CD4-positive, alpha-beta T cell treated with Interleukin-4 for 4 hours (primary cell): ENCODE data around the gene RNF4.
"Not testable (repeated sequence)": the region's sequence is repeated elsewhere in the genome, so short reads cannot be mapped to it uniquely, and the experiment has no call there.

Experiments
- DNase-seq: peaks from one replicate; pipeline ENCODE4 v3.0.0-alpha.2; 2020

The RNF4 gene

DNA sequence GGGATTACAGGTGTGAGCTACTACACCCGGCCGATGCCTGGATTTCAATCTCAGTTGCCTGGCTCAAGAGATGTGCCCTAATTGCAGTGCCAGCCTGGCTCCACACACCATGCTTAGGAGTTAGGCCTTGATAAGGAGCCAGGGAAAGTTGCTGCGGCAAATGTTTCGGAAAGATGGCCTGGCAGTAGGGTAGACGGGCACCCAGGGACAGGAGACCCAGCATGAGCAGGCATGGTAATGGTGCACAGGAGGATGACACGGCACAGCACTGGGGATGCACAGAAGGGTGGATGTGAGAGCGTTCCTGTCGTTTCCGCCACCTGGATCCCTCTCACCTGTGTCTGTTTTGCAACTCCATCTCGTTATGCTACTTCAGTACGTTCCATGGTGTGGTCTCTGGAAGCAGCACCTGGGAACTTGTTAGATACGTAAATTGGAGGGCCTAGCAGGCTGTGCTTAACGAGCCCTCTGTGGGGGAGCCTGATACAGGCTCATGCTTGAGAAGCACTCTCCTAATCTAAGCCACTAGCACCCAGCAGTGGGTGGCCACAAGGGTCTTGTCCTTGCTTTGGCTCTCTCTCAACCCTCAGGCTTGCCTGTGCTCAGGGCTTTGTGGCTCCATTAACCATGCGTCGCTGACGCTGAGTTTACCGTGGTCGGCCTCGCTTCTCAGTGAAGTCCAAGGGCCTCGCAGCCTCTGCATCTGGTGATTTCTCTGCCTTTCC lies 20.3 kb downstream of the RNF4 start:
- DNase-seq = no peak

DNA sequence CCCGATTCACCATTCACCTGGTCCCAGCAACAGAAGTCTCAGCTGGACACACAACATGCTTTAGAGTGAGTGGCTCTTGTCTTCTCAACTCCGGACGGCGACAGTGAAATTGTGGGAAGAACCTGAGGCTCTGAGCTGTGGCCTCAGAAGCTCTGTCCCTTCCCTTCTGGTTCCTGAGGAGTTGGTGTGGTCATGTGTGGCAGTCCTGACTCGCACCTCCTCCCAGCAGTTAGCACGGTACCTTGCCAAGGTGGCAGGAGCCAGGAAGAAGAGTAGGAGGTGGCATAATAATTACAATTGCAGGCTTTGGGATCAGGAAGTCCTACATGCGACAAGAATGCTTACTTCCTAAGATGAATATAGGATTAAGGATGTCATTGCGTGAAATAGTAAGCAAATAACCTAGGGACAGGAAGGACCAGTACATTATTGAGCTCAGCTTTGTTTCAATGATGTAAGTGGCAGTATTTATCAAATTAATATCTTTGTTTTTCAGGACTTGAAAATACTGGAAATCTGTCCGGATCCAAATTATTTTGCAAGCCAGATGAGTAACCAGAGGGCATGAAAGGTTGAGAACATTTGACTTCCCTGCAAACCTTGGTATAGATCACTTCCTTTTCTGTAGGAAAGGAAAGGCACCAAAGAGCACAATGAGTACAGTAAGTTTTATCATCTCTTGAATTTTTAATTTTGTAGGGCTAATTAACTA lies 21.1 kb downstream of the RNF4 start:
- DNase-seq = no peak

DNA sequence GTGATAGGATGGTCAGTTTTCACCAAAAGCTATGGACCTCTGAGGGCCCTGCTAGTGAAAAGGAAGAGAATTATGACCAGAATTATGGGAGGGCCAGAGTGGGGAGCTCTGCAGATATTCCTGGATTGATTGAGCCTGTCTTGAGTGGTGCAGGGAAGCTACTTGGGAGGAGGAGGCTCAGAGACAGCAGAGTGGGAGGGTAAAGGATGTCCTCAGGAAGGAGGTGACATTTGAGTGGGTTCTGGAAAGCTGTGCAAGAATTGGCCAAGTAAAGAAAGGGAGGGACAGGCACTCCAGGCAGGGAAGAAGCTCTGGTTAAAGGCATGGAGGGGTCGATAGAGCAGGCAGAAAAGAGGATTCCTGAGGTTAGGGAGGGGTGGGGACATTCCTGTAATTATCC lies 24.1 kb downstream of the RNF4 start:
- no peak for DNase-seq

DNA sequence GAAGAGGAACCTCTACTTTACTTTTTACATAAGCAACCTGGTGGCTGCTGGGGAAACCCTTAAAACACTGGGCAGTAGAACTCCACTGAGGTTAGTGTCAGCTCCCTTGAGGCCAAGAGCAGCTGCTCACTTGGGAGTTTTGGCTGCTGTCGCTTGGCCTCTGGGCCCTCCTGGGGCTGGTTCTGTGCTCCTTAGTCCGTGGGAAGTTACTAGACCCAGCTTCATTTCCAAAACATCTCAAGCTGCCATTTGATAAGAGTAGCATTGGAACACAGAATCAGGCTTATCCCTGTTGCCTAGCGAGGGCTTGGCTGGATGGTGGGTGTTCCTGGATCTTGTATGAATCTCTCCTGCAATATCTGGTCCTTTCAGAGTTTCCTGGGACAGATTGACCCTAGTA lies 26.1 kb downstream of the RNF4 start:
- no peak for DNase-seq

DNA sequence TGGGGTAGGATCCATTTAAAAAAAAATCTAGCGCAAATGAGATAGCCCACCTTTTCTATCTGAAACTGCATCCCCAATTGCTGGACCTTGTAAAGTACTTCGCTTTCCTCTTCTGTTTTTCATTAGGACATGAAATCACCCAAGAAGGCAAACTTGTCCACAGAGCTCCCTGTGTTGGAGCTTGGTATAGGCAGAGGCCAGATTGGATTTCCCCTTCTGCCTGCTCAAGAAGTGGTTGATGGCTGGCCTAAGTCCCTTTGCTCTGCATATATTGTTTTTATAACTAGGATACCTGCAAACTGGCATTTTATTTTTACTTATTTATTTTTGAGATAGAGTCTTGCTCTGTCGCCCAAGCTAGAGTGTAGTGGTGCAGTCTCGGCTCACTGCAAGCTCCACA lies 28.4 kb downstream of the RNF4 start:
- DNase-seq = no peak

DNA sequence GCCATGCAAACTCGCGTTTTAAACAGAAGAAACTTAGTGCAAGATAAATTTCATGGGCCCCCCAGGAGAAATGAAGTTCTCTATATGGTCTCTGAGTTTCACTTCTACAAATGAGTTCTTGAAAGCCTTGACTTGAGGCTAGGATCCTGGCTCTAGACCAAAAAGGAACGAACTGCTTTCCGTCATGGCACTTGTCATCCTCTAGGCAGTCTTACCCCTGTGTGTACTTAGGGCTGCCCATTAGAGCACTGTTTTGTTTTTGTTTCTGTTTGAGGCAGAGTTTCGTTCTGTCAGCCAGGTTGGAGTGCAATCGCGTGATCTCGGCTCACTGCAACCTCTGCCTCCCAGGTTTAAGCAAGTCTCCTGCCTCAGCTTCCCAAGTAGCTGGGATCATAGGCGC lies 29.0 kb downstream of the RNF4 start:
- DNase-seq = no peak

DNA sequence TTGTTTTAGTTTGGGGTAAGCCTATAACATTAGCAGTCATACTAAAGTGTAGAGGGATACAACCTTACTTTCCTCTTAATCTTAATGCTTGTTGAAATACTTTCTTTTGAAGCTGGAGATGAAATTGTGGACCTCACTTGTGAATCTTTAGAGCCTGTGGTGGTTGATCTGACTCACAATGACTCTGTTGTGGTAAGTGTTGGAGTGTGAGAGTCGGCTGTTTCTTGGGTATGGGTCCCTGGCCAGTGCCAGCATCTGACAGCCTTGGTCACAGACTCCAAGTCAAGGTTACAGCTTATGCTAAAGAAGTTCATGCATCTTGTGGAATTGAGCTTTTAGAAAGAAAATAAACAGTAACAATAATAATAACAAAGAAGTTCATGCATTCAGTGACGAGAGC lies 31.6 kb downstream of the RNF4 start:
- DNase-seq = no peak

DNA sequence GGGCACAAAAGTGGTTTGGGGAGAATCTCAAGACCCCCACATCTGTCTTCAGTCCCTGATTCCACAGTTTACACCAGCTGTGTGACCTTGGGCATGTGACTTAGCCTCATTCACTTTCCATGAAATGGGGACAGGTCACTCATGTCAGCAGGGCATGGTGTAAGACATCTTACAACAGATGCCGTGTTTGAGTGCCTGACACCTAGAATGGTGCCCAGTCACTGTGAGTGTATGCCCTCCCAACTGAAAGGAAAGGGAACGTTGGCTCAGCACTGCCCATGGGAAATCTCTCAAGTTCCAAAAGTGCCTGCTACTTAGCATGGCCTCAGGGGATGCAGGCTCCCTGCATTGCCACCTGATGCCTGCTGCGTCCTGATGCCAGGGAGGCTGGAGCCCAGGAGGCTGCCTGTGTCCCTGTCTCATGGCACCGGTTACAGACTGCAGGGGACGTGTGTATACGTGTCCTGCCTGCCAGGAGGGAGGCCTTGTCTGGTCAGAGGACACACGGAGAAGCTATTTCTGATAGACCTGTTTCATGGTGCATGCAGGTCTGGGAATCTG lies 32.2 kb downstream of the RNF4 start:
- no peak for DNase-seq

DNA sequence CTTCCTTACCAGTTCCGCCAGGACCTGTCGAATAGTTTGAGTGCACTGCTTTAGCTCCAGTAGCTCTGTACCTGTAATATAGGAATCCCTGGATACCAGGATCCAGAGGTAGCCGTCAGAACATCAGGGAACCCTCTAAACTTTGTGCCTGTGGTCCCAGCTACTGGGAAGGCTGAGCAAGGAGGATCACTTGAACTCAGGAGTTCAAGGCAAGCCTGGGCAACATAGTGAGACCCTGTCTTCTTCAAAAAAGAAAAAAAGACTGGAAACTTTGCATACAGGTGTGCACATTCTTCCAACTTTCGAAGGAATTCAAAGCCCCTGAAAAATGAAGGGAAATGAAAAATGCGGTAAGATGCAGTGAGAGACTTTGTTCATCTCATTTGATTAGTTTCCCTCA lies 34.9 kb downstream of the RNF4 start:
- DNase-seq = no peak

DNA sequence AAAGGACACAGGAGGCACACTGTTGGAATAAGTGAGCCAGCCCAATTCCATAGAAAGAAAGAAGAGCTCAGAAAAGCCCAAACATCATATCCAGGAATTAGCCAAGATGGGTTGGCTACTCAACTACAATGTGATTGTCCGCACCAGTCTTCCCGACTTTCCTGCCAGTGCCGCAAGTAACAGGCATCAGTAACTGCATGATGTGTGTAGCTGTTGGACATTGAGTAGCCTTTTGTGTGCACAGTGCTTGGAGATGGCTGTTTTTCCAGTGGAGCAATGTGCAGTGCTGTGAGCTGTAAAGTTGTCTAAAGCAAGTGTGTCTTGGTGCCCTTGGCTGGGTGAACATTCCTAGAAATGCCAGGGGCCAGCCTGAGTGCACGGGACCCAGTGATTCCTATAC lies 38.4 kb downstream of the RNF4 start:
- no peak for DNase-seq

DNA sequence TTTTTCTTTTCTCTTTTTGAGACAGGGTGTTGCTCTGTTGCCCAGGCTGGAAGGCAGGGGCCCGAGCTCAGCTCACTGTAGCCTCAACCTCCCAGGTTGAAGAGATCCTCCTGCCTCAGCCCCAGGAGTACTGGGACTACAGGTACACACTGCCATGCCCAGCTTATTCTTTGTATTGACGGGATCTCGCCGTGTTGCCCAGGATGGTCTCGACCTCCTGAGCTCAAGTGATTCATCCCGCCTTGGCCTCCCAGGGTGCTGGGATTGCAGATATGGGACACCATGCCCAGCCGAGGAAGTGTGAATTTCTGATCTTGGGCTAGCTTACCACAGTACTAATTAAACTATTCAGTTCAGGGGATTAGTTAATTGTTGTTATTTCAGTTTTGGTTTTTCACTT lies 38.9 kb downstream of the RNF4 start:
- no peak for DNase-seq

DNA sequence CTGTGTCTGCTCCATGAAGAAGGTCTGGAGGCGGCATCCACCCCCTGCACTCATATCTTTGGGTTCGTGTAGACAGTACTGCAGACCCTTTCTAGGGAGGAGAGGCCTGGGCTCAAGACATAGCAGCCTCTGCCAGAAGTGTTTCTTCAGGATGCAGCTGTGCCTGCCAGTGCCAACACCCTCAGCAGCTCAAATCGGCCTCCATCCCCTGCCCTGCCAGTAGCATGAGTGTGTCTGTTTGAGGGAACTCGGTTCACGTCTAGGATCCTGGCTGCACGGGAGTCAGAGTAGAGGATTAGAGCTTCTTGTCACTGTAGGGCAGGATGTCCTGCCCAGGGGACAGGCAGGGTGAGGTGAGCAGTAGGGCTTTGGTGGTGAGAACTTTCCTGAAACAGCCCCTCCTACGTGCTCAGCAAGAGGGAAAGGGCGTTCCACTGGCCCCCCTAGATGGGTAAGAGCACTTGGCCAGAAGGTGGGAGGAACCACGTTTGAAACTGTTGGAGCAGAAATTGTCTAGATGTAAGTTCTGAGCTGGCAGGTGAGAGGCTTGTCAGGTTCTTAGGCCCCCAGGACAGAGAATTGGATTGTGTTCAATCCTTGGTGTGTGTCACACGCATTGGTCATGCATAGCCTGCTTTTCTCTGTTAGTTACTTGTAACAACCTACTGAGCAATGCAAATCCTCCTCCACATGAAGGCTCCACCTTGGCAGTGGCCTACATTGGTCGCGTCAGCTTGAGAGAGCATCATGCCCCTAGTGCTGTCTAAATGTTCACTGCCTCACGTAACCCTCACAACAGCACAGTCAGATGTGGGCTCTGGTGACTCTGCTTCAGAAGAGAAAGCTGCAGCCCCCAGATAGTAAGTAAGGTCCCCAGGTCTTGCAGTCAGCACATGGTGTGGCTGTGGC lies 41.7 kb downstream of the RNF4 start:
- no peak for DNase-seq

DNA sequence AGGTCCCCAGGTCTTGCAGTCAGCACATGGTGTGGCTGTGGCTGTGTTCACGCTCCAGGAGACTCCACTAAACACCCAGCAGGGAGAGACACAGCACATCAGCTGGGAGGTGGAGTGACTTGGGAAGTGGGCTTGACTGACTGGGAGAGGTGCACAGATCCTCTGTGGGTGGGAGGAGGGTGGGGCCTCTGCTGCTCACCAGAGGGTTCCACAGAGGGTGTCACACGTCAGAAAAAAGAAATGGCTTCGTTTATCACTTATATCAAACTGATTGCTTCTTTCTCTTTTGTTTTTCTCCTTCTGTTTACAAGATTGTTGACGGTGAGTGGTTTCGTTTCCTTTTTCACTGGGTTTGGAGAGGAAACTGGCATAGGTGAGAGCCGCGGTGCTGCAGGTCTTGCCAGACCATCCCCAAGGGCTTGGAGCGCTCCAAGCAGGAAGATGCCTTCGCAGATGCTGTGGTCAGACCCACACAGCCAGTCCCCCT lies 42.8 kb downstream of the RNF4 start:
- no peak for DNase-seq

DNA sequence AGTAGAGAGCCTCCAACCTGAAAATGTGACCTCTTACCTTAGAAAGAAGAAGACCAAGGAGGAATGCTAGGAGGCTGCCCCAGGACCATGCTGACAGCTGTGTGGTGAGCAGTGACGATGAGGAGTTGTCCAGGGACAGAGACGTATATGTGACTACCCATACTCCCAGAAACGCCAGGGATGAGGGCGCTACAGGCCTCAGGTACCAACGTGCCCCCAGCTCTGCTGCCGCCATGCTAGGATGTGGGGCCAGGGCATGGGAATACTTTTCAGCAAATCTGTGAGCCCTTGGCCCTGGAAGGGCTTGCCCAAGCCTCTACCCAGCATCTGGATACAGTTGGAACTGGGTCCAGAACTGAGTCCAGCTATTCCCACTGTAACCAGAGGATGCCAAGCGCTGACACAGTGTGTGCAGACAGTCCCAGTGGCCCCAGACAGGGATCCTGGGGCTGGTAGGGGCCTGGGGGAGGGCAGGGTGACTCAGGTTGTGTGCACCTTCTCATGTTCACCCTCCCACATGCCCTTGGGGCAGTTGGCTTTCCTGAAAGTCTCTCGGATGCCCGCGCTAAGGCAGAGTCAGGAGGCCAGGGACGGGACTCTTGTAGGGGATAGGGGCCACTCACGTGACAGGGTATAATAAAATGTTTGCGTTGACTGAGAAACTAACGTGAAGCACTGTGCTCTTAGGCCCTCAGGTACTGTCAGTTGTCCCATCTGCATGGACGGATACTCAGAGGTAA lies 43.7 kb downstream of the RNF4 start:
- DNase-seq = no peak

DNA sequence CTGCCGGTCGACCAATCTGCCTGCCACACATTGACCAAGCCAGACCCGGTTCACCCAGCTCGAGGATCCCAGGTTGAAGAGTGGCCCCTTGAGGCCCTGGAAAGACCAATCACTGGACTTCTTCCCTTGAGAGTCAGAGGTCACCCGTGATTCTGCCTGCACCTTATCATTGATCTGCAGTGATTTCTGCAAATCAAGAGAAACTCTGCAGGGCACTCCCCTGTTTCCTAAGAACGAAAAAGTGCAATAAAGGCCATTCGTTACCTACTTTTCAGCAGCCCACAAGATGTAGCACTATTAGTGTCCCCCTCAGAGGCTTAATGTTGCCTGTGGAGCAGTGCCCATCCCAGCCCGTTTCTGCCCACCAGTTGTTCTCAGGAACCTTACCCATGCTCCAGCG lies 45.3 kb downstream of the RNF4 start:
- DNase-seq = not testable (repeated sequence)

DNA sequence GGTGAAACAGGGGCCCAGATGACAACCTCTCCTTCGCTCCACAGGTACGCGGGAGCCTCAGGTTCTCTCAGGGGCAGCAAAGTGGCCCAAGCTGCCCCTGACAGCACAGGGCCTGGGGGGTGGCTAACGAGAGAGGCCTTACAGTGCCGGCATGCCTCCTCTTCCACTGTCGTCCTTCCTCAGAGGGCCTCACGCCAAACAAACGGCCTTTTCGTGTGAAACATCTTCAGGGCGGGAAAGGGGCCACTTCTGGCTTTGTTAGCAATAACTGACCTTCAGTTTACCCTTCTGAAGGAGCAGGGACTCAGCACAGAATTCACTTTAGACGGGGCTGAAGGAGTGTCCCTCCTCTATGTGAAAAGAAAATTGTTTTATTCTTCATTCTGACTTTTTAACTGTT lies 46.0 kb downstream of the RNF4 start:
- not testable (repeated sequence) for DNase-seq

DNA sequence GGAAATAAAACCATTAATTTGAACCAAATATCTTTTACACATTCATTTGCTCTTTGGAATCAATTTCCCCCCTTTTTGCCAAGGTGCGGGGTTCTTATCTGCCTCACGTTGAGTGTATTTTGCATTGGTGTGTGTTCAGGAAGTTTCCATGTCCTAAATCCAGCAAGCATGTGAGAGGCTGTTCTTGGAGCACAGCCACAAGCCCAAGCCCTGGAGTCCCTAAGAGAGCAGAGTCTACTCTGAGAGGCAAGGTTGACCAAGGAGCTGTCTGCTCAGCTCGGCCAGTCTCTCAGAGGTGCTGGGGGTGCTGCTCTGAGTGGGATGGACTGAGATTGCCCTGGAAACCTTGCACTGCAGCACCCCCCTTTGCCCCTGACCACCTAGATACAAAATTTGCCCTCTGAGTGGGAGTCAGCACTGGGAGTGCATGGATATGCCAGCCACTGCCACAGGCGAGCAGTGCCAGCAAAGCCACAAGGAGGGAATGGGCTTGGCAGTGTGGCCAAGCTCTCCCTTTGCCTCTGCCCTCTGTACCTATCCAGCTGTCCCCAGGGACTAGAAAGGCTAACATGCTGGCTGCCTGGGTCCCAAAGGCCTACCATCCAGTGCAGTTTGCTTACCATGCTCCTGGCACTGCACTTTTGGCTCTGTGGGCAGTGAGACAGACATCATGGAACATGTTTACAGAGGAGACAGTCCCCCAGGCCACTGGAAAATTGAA lies 47.1 kb downstream of the RNF4 start:
- no peak for DNase-seq

DNA sequence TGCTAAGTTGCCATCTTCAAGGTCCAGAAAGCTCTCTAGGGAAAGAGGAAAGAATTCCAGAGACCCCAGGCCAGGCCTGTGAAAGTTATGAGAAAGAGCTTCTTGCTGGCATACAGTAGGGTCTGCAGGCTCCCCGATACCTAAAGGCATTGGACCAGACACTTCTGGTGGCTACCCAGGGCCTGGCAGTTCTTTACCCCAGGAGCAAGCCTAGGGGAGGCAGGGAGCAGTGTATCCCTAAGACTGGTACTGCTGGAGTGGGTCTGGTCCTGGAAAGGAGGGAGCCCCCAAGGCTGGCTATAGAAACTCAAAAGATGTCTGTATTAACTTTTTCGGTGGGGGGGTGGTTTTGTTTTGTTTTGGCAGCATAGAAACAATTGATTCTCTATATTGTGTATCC lies 47.7 kb downstream of the RNF4 start:
- no peak for DNase-seq

DNA sequence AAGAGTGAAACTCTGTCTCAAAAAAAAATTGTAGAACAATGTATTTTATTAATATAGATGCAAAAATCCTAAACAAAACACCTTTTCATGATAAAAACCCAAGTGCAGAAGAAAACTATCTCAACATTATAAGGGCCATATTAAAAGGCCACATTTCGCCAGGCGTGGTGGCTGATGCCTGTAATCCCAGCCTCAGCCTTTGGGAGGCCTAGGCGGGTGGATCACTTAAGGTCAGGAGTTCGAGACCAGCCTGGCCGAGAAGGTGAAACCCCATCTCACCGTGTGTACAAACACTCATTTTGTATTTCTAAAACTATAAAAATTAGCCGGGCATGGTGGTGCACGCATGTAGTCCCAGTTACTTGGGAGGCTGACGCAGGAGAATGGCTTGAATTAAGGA lies 57.7 kb downstream of the RNF4 start:
- DNase-seq = no peak

DNA sequence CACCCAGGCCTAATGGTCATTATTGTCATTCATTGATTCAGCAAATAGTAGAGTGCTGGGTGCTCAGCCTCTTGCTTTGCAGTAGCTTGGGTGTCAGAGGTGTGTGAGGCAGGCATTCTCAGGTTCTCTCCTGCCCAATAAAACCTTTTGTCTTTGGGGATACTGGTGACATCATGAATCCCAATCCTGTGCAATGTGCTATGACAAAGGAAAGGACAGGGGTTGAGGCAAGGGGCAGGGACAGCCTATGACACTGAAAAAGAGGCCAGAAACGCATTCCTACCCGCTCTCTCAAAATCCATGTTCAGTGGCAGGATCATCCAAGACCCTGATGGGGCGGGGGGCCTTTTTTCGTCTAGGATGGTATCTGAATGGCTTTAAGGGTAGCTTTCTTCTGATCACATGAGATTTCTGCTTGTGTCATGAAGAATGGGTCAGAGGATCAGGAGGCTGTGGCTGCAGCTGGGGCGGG lies 66.0 kb downstream of the RNF4 start:
- no peak for DNase-seq

DNA sequence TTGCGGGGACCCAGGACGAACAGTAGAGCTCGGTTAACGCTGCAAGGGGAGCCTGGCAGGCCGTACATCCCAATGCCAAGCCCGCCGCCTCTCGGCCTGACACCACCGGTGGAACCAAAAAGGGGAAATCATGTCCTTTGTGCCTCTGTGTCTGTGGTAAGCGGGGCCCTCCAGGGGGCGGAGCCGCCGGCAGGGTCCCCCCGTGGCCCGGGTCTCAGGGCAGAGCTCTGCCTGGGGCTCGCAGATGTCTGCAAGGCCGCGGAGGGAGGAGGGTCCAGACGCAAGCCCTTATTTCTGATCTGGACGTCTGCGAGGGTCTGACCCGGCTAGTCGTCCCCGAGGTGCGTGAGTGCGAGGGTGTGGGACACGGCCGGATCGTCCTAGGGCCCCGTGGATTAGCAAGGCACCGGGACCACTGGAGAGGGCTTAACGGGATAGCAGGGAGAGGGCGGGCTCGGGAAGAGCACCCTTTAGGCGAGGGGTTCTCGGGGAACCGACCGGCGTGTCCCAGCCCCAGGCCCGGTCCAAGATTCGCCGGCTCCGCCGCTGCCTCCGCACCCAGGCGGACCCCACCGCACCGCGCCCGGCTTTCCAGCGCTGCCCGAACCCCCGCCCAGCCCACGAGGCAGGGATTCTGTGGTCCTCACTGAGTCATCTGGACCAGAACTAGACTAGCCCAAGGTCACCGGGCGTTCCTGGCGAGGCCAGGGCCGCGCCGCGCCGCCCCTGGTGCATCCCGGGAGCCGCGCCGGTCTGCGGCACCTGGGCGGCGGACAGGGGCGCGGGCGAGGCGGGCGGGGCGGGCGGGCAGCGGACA lies 66.7 kb downstream of the RNF4 start:
- DNase-seq = peak; percentile 46
